OCI-LY3 (cell line): ENCODE results near the gene TPH2.
A peak's percentile ranks its signal among the peaks of the same experiment; 100 is the strongest.

ENCODE experiments used
- H2AFZ ChIP-seq: fragments of 200-600, 300-600 bp; shearing (Covaris generic); 2 replicates; pipeline ENCODE4 v1.6.0; 2014; ENCODE audit warnings: antibody characterized with exemption, low read depth, low read length
- H3K27ac ChIP-seq: fragments of 200-600, 300-600 bp; sonication (generic); 2 replicates; pipeline ENCODE4 v1.5.1; 2014; ENCODE audit warnings: mild to moderate bottlenecking, low read length, moderate library complexity, mixed read lengths
- H3K27me3 ChIP-seq: fragments of 200-600, 300-600 bp; sonication (generic); 2 replicates; pipeline ENCODE4 v1.6.1; 2014; ENCODE audit warnings: low read depth, low read length, mixed read lengths
- H3K36me3 ChIP-seq: fragments of 200-600, 300-600 bp; sonication (generic); replicated peaks from 2 replicates; pipeline ENCODE3; 2014; ENCODE audit warnings: low read depth, low read length, mixed read lengths
- H3K4me1 ChIP-seq: fragments of 300-600, 200-600 bp; sonication (generic); 2 replicates; pipeline ENCODE4 v1.6.1; 2014; ENCODE audit warnings: low read length, mixed read lengths
- H3K4me2 ChIP-seq: fragments of 200-600, 300-600 bp; sonication (generic); 2 replicates; pipeline ENCODE4 v1.6.1; 2014; ENCODE audit warnings: low read length, mixed read lengths
- H3K4me3 ChIP-seq: fragments of 300-600, 200-600 bp; sonication (generic); 2 replicates; pipeline ENCODE4 v1.5.1; 2014; ENCODE audit warnings: antibody characterized with exemption, mild to moderate bottlenecking, low read length, moderate library complexity
- H3K79me2 ChIP-seq: fragments of 300-600, 200-600 bp; shearing (Covaris generic); 2 replicates; pipeline ENCODE4 v1.6.1; 2014; ENCODE audit warnings: mild to moderate bottlenecking, low read length, mixed read lengths
- H3K9ac ChIP-seq: fragments of 300-600, 200-600 bp; shearing (Covaris generic); 2 replicates; pipeline ENCODE4 v1.6.0; 2014; ENCODE audit warnings: mild to moderate bottlenecking, low read length, moderate library complexity
- H3K9me3 ChIP-seq: fragments of 200-600, 300-600 bp; shearing (Covaris generic); 2 replicates; pipeline ENCODE4 v1.6.1; 2014; ENCODE audit warnings: low read length, mixed read lengths; ENCODE audit not compliant: insufficient read depth
- H4K20me1 ChIP-seq: fragments of 200-600, 300-600 bp; sonication (generic); 2 replicates; pipeline ENCODE4 v1.6.1; 2016; ENCODE audit warnings: low read length, mixed read lengths; ENCODE audit not compliant: insufficient read depth
- EZH2phosphoT487 ChIP-seq: fragments of 200-600 bp; shearing (Covaris generic); IDR thresholded peaks from 2 replicates; pipeline ENCODE4 v1.6.1; 2018; ENCODE audit warnings: antibody characterized with exemption, mixed run types, low read depth
- TF ChIP-seq, protein P1 (sequence below): fragments of 200-600, 300-600 bp; sonication (generic); IDR thresholded peaks from 2 replicates; pipeline ENCODE4 v1.5.1; 2014; ENCODE audit warnings: antibody characterized with exemption, low read length, low read depth

Gene TPH2

DNA sequence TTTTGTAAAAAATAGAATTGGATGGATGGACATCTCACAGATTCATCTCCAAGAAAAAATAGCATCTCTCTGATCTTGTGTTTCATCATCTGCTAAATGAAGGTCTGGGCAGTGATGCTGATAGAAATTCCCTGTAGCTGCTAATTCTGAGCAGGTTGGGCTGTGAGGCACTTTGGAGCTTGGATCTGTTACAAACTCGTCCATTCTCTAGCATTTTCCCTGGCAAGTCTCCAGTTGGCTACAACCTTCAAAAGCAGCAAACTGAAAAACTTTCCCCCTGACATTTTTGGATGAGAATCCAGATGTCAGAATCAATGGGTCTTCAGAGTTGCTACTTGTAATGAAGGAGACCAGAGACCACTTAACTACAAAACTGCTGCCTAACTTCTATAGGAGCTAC is 72.7 kb downstream of the TPH2 start:
- Histone ChIP-seq H3K4me3 (no peak overlapping the region), H4K20me1 (no peaks in the 10 kb centered on the region), H3K79me2 (no peaks in the 10 kb centered on the region), H3K4me2 (no peak overlapping the region), H3K27me3 (no peaks in the 10 kb centered on the region), H3K4me1 (no peaks in the 10 kb centered on the region), H3K27ac (no peak overlapping the region), H3K9me3 (no peaks in the 10 kb centered on the region), H3K9ac (no peak overlapping the region), H3K36me3 (no peaks in the 10 kb centered on the region), H2AFZ (no peak overlapping the region)
- TF ChIP-seq, protein P1, sequence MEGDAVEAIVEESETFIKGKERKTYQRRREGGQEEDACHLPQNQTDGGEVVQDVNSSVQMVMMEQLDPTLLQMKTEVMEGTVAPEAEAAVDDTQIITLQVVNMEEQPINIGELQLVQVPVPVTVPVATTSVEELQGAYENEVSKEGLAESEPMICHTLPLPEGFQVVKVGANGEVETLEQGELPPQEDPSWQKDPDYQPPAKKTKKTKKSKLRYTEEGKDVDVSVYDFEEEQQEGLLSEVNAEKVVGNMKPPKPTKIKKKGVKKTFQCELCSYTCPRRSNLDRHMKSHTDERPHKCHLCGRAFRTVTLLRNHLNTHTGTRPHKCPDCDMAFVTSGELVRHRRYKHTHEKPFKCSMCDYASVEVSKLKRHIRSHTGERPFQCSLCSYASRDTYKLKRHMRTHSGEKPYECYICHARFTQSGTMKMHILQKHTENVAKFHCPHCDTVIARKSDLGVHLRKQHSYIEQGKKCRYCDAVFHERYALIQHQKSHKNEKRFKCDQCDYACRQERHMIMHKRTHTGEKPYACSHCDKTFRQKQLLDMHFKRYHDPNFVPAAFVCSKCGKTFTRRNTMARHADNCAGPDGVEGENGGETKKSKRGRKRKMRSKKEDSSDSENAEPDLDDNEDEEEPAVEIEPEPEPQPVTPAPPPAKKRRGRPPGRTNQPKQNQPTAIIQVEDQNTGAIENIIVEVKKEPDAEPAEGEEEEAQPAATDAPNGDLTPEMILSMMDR, result no peak
- TF ChIP-seq EZH2phosphoT487, result no peak

DNA sequence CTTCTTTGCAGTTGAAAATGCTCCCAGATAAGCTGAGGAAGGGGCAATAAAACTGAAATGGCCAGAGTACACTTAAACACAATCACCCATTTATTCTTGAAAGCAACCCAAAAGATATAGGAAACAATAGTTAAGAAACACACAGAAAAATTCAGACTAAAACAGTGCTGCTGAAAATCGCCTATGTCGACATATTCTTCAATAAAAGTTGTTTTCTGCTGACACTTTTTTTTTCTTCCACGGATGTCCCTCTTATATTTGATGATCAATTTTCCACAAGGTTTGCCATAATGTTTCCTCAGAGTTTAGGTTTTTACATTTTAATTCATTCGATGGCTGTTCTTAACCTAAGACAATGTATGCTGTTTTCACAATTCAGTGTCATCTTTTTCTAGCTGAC is 74.2 kb downstream of the TPH2 start:
- no peak overlapping the region for H3K4me2 ChIP-seq
- H3K9me3 ChIP-seq, result no peaks in the 10 kb centered on the region
- no peaks in the 10 kb centered on the region for H3K27me3 ChIP-seq
- H3K4me1 ChIP-seq, result peaks cover 5% of the 10 kb centered on the region; the same call in 1 of the 2 replicates
- TF ChIP-seq, protein P1, result no peak
- TF ChIP-seq EZH2phosphoT487, result no peak
- no peak overlapping the region for H3K9ac ChIP-seq
- no peak overlapping the region for H3K4me3 ChIP-seq
- no peak overlapping the region for H2AFZ ChIP-seq
- H3K36me3 ChIP-seq, result no peaks in the 10 kb centered on the region
- H4K20me1 ChIP-seq, result no peaks in the 10 kb centered on the region
- H3K27ac ChIP-seq, result no peak overlapping the region
- no peaks in the 10 kb centered on the region for H3K79me2 ChIP-seq

DNA sequence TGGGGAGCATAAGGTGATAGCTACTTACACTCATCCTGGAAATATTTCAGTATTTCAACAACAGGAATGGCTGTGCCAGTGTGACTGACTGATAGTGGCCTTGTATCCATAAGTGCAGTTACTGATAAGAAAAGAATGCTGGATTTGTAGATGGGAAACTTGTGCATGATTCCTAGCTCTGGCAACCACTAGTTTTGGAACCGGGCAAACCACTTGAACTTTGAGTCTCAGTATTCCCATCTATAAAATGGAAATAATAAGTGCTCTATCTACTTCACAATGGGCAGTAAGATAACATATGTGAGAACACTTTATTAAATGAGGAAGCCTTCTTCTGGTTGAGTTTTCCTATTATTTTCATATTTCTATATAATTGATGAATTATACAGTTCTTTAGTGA is 77.2 kb downstream of the TPH2 start:
- Histone ChIP-seq H4K20me1 (no peaks in the 10 kb centered on the region), H3K4me2 (no peak overlapping the region), H3K36me3 (no peaks in the 10 kb centered on the region), H2AFZ (no peak overlapping the region), H3K79me2 (no peaks in the 10 kb centered on the region), H3K27ac (no peak overlapping the region), H3K9ac (no peak overlapping the region), H3K4me1 (peaks cover 5% of the 10 kb centered on the region; the same call in 1 of the 2 replicates), H3K9me3 (no peaks in the 10 kb centered on the region), H3K27me3 (no peaks in the 10 kb centered on the region), H3K4me3 (no peak overlapping the region)
- TF ChIP-seq, protein P1, result no peak
- TF ChIP-seq EZH2phosphoT487, result no peak

DNA sequence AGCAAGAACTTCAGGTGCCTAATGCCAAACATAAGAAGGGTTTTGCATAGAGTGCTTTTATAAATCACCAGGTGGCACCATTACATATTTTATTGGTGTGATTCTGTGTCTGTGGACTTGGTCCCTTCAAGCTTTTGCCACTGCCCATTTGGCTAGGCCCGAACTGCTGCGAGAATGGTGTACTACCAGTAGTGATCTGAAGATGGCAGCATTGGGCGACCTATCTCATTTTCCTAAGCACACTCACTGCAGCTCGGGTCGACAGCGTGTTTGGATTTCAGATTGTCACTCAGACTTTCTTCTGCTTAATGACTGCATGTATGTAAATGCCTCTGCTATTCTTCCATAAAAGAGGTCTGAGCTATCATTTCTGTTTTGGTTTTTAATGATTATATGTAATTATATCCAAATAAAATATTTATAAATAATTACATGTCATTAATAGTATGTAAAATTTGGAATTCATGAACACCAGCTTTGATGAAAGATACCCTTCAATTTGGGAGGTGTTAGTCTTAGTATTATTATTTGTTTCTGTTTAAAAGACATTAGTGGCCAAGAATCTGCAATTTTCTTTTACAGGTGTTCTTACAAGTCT is 78.5 kb downstream of the TPH2 start:
- H3K36me3 ChIP-seq, result no peaks in the 10 kb centered on the region
- H3K27me3 ChIP-seq, result no peaks in the 10 kb centered on the region
- H3K9ac ChIP-seq, result no peak overlapping the region
- H3K9me3 ChIP-seq, result no peaks in the 10 kb centered on the region
- H3K79me2 ChIP-seq, result no peaks in the 10 kb centered on the region
- H4K20me1 ChIP-seq, result no peaks in the 10 kb centered on the region
- no peak overlapping the region for H3K4me3 ChIP-seq
- H3K27ac ChIP-seq, result no peak overlapping the region
- peaks cover 5% of the 10 kb centered on the region; the same call in 1 of the 2 replicates for H3K4me1 ChIP-seq
- no peak for TF ChIP-seq EZH2phosphoT487
- TF ChIP-seq, protein P1, result peak; percentile 76
- H2AFZ ChIP-seq, result 0 out of 2 replicates have a peak overlapping the region, but pooled peaks have one; percentile 53
- H3K4me2 ChIP-seq, result no peak overlapping the region
